ENCODE results near the gene CDH19.

DNA sequence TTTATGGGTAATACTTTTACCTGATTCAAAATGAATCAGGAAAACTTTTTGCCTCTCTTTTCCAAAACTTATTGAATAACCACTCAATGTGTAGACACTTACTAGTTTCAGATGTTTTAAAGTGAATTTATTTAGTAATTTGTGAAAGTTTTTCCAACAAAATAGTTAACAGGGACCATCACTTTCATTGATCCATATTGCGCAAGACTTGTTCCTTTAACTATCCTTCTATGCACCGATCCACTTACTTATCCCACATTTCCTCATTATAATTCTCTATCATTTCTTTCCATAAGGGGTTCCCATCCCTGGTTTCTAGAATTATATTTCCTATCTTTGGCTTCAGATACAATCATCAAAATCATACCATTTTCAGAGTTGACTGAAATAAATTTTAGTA is 48.3 kb downstream of the CDH19 start:
- TF ChIP-seq RAD21 (IDR thresholded peaks at IDR 0.05; ENCODE audit: low read depth), result no peak
- TF ChIP-seq, protein P1, sequence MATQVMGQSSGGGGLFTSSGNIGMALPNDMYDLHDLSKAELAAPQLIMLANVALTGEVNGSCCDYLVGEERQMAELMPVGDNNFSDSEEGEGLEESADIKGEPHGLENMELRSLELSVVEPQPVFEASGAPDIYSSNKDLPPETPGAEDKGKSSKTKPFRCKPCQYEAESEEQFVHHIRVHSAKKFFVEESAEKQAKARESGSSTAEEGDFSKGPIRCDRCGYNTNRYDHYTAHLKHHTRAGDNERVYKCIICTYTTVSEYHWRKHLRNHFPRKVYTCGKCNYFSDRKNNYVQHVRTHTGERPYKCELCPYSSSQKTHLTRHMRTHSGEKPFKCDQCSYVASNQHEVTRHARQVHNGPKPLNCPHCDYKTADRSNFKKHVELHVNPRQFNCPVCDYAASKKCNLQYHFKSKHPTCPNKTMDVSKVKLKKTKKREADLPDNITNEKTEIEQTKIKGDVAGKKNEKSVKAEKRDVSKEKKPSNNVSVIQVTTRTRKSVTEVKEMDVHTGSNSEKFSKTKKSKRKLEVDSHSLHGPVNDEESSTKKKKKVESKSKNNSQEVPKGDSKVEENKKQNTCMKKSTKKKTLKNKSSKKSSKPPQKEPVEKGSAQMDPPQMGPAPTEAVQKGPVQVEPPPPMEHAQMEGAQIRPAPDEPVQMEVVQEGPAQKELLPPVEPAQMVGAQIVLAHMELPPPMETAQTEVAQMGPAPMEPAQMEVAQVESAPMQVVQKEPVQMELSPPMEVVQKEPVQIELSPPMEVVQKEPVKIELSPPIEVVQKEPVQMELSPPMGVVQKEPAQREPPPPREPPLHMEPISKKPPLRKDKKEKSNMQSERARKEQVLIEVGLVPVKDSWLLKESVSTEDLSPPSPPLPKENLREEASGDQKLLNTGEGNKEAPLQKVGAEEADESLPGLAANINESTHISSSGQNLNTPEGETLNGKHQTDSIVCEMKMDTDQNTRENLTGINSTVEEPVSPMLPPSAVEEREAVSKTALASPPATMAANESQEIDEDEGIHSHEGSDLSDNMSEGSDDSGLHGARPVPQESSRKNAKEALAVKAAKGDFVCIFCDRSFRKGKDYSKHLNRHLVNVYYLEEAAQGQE (IDR thresholded peaks at IDR 0.05; ENCODE audit: low read depth), result no peak
- TF ChIP-seq EP300 (IDR thresholded peaks at IDR 0.05; ENCODE audit: borderline replicate concordance), result no peak
